ENCODE data around the gene PPP1R16B.
A peak's percentile ranks its signal among the peaks of the same experiment; 100 is the strongest.

The PPP1R16B gene

GRCh38 chr20:38877483-38877882 is 72.0 kb downstream of the PPP1R16B start:
- H3K9ac ChIP-seq (ENCODE audit: insufficient read length, low read depth): no peak overlapping the region
- DNase-seq (ENCODE audit: low read depth, low spot score): no peak
- peaks cover 5% of the 10 kb centered on the region for H3K27me3 ChIP-seq (ENCODE audit: insufficient read depth, insufficient read length)
- H3K9me3 ChIP-seq (ENCODE audit: insufficient read depth, low read length): no peaks in the 10 kb centered on the region
- TF ChIP-seq YY1 (IDR thresholded peaks at IDR 0.05; ENCODE audit: insufficient read depth, insufficient read length): no peak
- TF ChIP-seq SUZ12 (IDR thresholded peaks at IDR 0.05; ENCODE audit: extremely low read depth, insufficient read depth, insufficient read length): no peak
- TF ChIP-seq ZNF274 (IDR thresholded peaks at IDR 0.05; ENCODE audit: low read depth, low read length): no peak
- H3K4me3 ChIP-seq (ENCODE audit: insufficient read length, low read depth): no peak overlapping the region
- H3K4me1 ChIP-seq (ENCODE audit: insufficient read depth, insufficient read length): peaks cover 12% of the 10 kb centered on the region
- H3K36me3 ChIP-seq (ENCODE audit: insufficient read depth, insufficient read length, low read length): no peaks in the 10 kb centered on the region

GRCh38 chr20:38878866-38879265 is 73.4 kb downstream of the PPP1R16B start:
- Histone ChIP-seq H3K9me3 (ENCODE audit: insufficient read depth, low read length) (no peaks in the 10 kb centered on the region), H3K27me3 (ENCODE audit: insufficient read depth, insufficient read length) (peaks cover 5% of the 10 kb centered on the region), H3K9ac (ENCODE audit: insufficient read length, low read depth) (no peak overlapping the region), H3K4me1 (ENCODE audit: insufficient read depth, insufficient read length) (peaks cover 20% of the 10 kb centered on the region), H3K36me3 (ENCODE audit: insufficient read depth, insufficient read length, low read length) (no peaks in the 10 kb centered on the region), H3K4me3 (ENCODE audit: insufficient read length, low read depth) (no peak overlapping the region)
- TF ChIP-seq YY1 (IDR thresholded peaks at IDR 0.05; ENCODE audit: insufficient read depth, insufficient read length): no peak
- no peak for TF ChIP-seq SUZ12 (IDR thresholded peaks at IDR 0.05; ENCODE audit: extremely low read depth, insufficient read depth, insufficient read length)
- no peak for TF ChIP-seq ZNF274 (IDR thresholded peaks at IDR 0.05; ENCODE audit: low read depth, low read length)
- DNase-seq (ENCODE audit: low read depth, low spot score): no peak

DNA sequence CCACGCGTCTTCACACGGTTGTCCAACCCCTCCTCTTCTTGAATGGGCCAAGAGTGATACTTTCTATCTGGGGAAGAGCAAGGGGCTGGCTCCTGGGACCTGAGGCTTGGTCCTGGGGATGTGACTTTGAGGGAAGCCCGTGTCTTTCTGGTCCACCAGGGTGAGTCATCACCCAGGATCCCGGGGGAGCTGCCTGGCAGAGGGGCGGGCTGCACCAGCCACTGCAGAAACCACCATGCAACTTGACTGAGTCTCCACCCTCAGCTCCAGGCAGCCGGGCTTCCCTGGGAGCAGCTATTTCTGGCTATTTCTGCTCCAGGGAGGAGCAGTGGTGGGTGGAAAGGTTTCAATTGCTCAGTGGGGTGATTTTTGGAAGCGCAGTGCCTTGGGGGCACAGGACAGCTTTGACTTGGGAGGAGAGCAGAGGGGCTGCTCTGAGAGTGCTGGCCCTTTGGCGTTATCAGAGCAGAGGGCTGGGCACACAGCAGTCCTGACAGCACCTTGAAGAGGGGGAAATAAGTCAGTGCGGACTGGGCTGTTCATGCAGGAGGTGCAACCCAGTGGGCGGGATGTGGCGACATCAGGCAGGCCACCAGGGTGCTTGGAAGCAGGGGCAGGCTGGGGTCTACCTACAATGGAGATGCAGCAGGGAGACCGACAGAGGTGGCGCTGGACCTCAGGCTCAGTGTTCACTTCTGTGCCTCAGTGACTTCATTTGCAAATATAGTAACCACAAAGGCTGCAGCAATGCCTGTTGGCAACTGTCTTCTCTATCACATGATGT is 75.6 kb downstream of the PPP1R16B start:
- no peak for DNase-seq (ENCODE audit: low read depth, low spot score)
- peak overlapping the region; percentile 42 for H3K9ac ChIP-seq (ENCODE audit: insufficient read length, low read depth)
- H3K36me3 ChIP-seq (ENCODE audit: insufficient read depth, insufficient read length, low read length): no peaks in the 10 kb centered on the region

DNA sequence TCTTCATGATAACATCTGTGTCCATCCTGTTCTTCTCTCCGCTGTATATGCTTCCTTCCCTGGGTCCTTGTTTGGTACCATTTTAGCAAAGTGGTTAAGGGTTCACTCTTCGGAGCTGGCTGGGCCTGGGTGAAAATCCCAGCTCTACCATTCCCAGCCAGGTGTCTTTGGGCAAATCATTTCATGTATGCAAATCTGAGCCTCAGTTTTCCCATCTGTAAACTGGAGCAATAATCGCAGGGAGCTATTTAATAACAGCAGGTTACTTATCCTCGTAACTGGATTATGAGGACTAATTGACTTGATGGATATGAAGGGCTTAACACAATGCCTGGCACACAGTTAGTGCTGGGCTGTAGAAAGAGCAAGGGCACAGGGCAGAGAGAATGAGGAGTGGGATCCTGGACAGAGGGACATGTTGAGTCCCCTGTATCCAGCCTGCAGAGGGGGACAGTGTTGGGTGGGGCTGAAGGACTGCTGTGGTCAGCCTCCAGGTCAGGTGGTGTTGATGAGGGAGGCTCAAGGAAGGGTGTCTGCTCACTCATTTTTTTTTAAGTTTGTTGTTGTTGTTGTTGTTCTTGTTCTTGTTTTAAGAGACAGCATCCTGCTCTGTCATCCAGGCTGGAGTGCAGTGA is 76.4 kb downstream of the PPP1R16B start:
- Histone ChIP-seq H3K27me3 (ENCODE audit: insufficient read depth, insufficient read length) (peaks cover 5% of the 10 kb centered on the region), H3K4me1 (ENCODE audit: insufficient read depth, insufficient read length) (peaks cover 20% of the 10 kb centered on the region), H3K9me3 (ENCODE audit: insufficient read depth, low read length) (no peaks in the 10 kb centered on the region), H3K4me3 (ENCODE audit: insufficient read length, low read depth) (no peak overlapping the region), H3K9ac (ENCODE audit: insufficient read length, low read depth) (no peak overlapping the region), H3K36me3 (ENCODE audit: insufficient read depth, insufficient read length, low read length) (no peaks in the 10 kb centered on the region)
- TF ChIP-seq SUZ12 (IDR thresholded peaks at IDR 0.05; ENCODE audit: extremely low read depth, insufficient read depth, insufficient read length) (no peak), ZNF274 (IDR thresholded peaks at IDR 0.05; ENCODE audit: low read depth, low read length) (no peak), YY1 (IDR thresholded peaks at IDR 0.05; ENCODE audit: insufficient read depth, insufficient read length) (no peak)
- no peak for DNase-seq (ENCODE audit: low read depth, low spot score)

More for the DNA sequence above, 75.6 kb downstream of the PPP1R16B start:
- TF ChIP-seq SUZ12 (IDR thresholded peaks at IDR 0.05; ENCODE audit: extremely low read depth, insufficient read depth, insufficient read length) (no peak), ZNF274 (IDR thresholded peaks at IDR 0.05; ENCODE audit: low read depth, low read length) (no peak), YY1 (IDR thresholded peaks at IDR 0.05; ENCODE audit: insufficient read depth, insufficient read length) (no peak)
- Histone ChIP-seq H3K4me3 (ENCODE audit: insufficient read length, low read depth) (no peak overlapping the region), H3K4me1 (ENCODE audit: insufficient read depth, insufficient read length) (peaks cover 20% of the 10 kb centered on the region), H3K27me3 (ENCODE audit: insufficient read depth, insufficient read length) (peaks cover 5% of the 10 kb centered on the region), H3K9me3 (ENCODE audit: insufficient read depth, low read length) (no peaks in the 10 kb centered on the region)

DNA sequence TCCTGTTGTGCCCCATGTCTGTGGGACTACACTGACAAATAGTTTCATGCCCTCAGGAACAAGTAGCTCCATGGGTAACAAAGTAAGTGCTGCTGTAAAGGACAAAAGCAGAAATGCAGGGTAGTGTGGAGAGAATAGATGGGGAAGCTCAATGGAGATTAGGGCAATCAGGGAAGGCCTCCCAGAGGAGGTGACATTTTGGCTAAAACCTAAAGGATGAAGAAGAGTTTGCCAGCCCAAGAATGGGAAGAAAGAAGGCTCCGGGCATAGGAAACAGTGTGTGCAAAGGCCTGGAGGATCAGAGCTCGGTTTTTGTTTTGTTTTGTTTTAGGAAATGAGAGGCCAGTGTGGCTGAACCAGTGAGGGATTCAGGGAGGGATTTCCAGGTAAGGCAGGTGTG is 77.1 kb downstream of the PPP1R16B start:
- H3K4me1 ChIP-seq (ENCODE audit: insufficient read depth, insufficient read length): peaks cover 22% of the 10 kb centered on the region
- H3K36me3 ChIP-seq (ENCODE audit: insufficient read depth, insufficient read length, low read length): no peaks in the 10 kb centered on the region
- H3K9me3 ChIP-seq (ENCODE audit: insufficient read depth, low read length): no peaks in the 10 kb centered on the region
- no peak for TF ChIP-seq YY1 (IDR thresholded peaks at IDR 0.05; ENCODE audit: insufficient read depth, insufficient read length)
- no peak for TF ChIP-seq SUZ12 (IDR thresholded peaks at IDR 0.05; ENCODE audit: extremely low read depth, insufficient read depth, insufficient read length)
- no peak overlapping the region for H3K4me3 ChIP-seq (ENCODE audit: insufficient read length, low read depth)
- no peak overlapping the region for H3K9ac ChIP-seq (ENCODE audit: insufficient read length, low read depth)
- peaks cover 5% of the 10 kb centered on the region for H3K27me3 ChIP-seq (ENCODE audit: insufficient read depth, insufficient read length)
- DNase-seq (ENCODE audit: low read depth, low spot score): no peak

- TF ChIP-seq SUZ12 (IDR thresholded peaks at IDR 0.05; ENCODE audit: extremely low read depth, insufficient read depth, insufficient read length) (no peak), YY1 (IDR thresholded peaks at IDR 0.05; ENCODE audit: insufficient read depth, insufficient read length) (no peak), ZNF274 (IDR thresholded peaks at IDR 0.05; ENCODE audit: low read depth, low read length) (no peak)
- Histone ChIP-seq H3K9me3 (ENCODE audit: insufficient read depth, low read length) (no peaks in the 10 kb centered on the region), H3K36me3 (ENCODE audit: insufficient read depth, insufficient read length, low read length) (no peaks in the 10 kb centered on the region), H3K4me1 (ENCODE audit: insufficient read depth, insufficient read length) (peaks cover 23% of the 10 kb centered on the region), H3K27me3 (ENCODE audit: insufficient read depth, insufficient read length) (peaks cover 5% of the 10 kb centered on the region), H3K4me3 (ENCODE audit: insufficient read length, low read depth) (no peak overlapping the region), H3K9ac (ENCODE audit: insufficient read length, low read depth) (no peak overlapping the region)
- DNase-seq (ENCODE audit: low read depth, low spot score): no peak
Observed at GRCh38 chr20:38883081-38883980, 77.8 kb downstream of the PPP1R16B start.

Measured in NT2/D1 (cell line).